GM19328 (cell line): ENCODE results near the gene COLGALT1.
"Not testable (repeated sequence)": the region's sequence is repeated elsewhere in the genome, so short reads cannot be mapped to it uniquely, and the experiment has no call there.

Experiments
- ATAC-seq: cut with Tn5 transposase; IDR thresholded peaks from one replicate; pipeline ENCODE4 v1.9.1; 2021; ENCODE audit warnings: mild to moderate bottlenecking, moderate library complexity; ENCODE audit not compliant: unreplicated experiment

The COLGALT1 gene

GRCh38 chr19:17532116-17532515 is 23.3 kb upstream of the COLGALT1 start:
- no peak for ATAC-seq

GRCh38 chr19:17532557-17532956 is 22.9 kb upstream of the COLGALT1 start:
- no peak for ATAC-seq

GRCh38 chr19:17534767-17535166 is 20.7 kb upstream of the COLGALT1 start:
- no peak for ATAC-seq

- no peak for ATAC-seq
Observed at GRCh38 chr19:17536955-17537354, 18.5 kb upstream of the COLGALT1 start.

- ATAC-seq: no peak
Observed at GRCh38 chr19:17538684-17539237, 16.7 kb upstream of the COLGALT1 start.

GRCh38 chr19:17539238-17540117 is 16.0 kb upstream of the COLGALT1 start:
- ATAC-seq: no peak

- ATAC-seq: no peak
Observed at GRCh38 chr19:17540174-17540573, 15.3 kb upstream of the COLGALT1 start.

GRCh38 chr19:17541184-17541759 is 14.2 kb upstream of the COLGALT1 start:
- no peak for ATAC-seq

GRCh38 chr19:17542042-17542441 is 13.4 kb upstream of the COLGALT1 start:
- no peak for ATAC-seq

GRCh38 chr19:17542793-17543582 is 12.5 kb upstream of the COLGALT1 start:
- no peak for ATAC-seq

GRCh38 chr19:17543986-17544385 is 11.5 kb upstream of the COLGALT1 start:
- no peak for ATAC-seq

GRCh38 chr19:17544418-17544817 is 11.0 kb upstream of the COLGALT1 start:
- no peak for ATAC-seq

- no peak for ATAC-seq
Observed at GRCh38 chr19:17548145-17548544, 7.3 kb upstream of the COLGALT1 start.

GRCh38 chr19:17549085-17549740 is 6.2 kb upstream of the COLGALT1 start:
- no peak for ATAC-seq

GRCh38 chr19:17550076-17550667 is 5.3 kb upstream of the COLGALT1 start:
- no peak for ATAC-seq

- not testable (repeated sequence) for ATAC-seq
Observed at GRCh38 chr19:17552735-17553134, 2.7 kb upstream of the COLGALT1 start.

GRCh38 chr19:17553256-17553655 is 2.2 kb upstream of the COLGALT1 start:
- no peak for ATAC-seq

GRCh38 chr19:17554968-17555479 is 425 bp upstream of the COLGALT1 start:
- ATAC-seq: no peak

GRCh38 chr19:17555929-17556813 is 722 bp downstream of the COLGALT1 start:
- peak; percentile 27 for ATAC-seq
